GM12878 (cell line): ENCODE data around the gene NPR3. TPM values are rescaled to one million over a fixed set of nuclear protein-coding genes. Genes with fewer than 3 reads are reported as not detected.

Source experiments
- ATAC-seq: fragments of 200-7000 bp; cut with Tn5 transposase; 3 replicates; pipeline ENCODE4 v1.9.1; 2020; ENCODE audit warnings: mild to moderate bottlenecking, moderate library complexity
- BruUV-seq: library from RNA; stranded (reverse); fragments of 400-500 nt; replicated peaks from 2 replicates; lab custom pipeline; 2021; lab: Mats Ljungman, UMichigan
- CTCF ChIA-PET: fragments of 300-600 bp; sonication (Branson Sonifier 250); formaldehyde crosslinking; extraction: SDS; loops from one replicate; lab custom pipeline; 2021; ENCODE audit warnings: inconsistent platforms; lab: Yijun Ruan, JAX
- POLR2A ChIA-PET: fragments of 350-600 bp; formaldehyde crosslinking; extraction: SDS; loops from one replicate; lab custom pipeline; 2021; ENCODE audit warnings: inconsistent platforms; lab: Charles Lee
- RAD21 ChIA-PET: fragments of 300-600 bp; sonication (Branson Sonifier 250); formaldehyde crosslinking; loops from one replicate; lab custom pipeline; 2023; ENCODE audit warnings: antibody characterized with exemption; ENCODE audit not compliant: unreplicated experiment; lab: Charles Lee
- SMC1A ChIA-PET: fragments of 300-600 bp; sonication (Branson Sonifier 250); formaldehyde crosslinking; loops from one replicate; lab custom pipeline; 2023; ENCODE audit not compliant: unreplicated experiment, uncharacterized antibody; lab: Charles Lee
- DNase-seq: peaks from one replicate; pipeline ENCODE4 v3.0.0-alpha.2; 2011; ENCODE audit warnings: low read depth, low spot score
- FAIRE-seq: peaks from 3 replicates; lab custom pipeline; 2011; peaks lifted over from hg19 to GRCh38; lab: Jason Lieb, UNC
- H2AFZ ChIP-seq: 2 replicates; pipeline ENCODE4 v1.6.0; 2011; ENCODE audit warnings: low read depth, low read length, control low read depth; ENCODE audit not compliant: control insufficient read depth
- H3K27ac ChIP-seq: 2 replicates; pipeline ENCODE4 v1.5.1; 2011; ENCODE audit warnings: control low read depth; ENCODE audit not compliant: control insufficient read depth, insufficient read depth
- H3K27me3 ChIP-seq, 2 experiments: replicated peaks in 1 of 2; 2 replicates each; pipeline versions ENCODE4 v1.6.0 to v1.6.1; 2011; ENCODE audit warnings: low read length in 1 of 2; ENCODE audit not compliant: control insufficient read depth in 2 of 2, insufficient read depth in 2 of 2
- H3K36me3 ChIP-seq, 2 experiments: 2 replicates each; pipeline ENCODE4 v1.5.1; 2011; ENCODE audit warnings: low read length in 1 of 2; ENCODE audit not compliant: control insufficient read depth in 2 of 2, insufficient read depth in 2 of 2
- H3K4me1 ChIP-seq: 2 replicates; pipeline ENCODE4 v1.6.1; 2011; ENCODE audit warnings: mild to moderate bottlenecking, low read length, moderate library complexity, mixed read lengths; ENCODE audit not compliant: control insufficient read depth, insufficient read depth
- H3K4me2 ChIP-seq: 2 replicates; pipeline ENCODE4 v1.6.0; 2011; ENCODE audit warnings: control low read depth; ENCODE audit not compliant: control insufficient read depth, insufficient read depth
- H3K4me3 ChIP-seq: fragments of 200-600 bp; sonication (generic); 2 replicates; pipeline ENCODE4 v1.5.1; 2016
- H3K79me2 ChIP-seq: 2 replicates; pipeline ENCODE4 v1.6.0; 2011; ENCODE audit warnings: low read length; ENCODE audit not compliant: control insufficient read depth, insufficient read depth
- H3K9ac ChIP-seq: 2 replicates; pipeline ENCODE4 v1.8.0; 2011; ENCODE audit warnings: low read length, control low read depth, mixed read lengths; ENCODE audit not compliant: control insufficient read depth, insufficient read depth
- H3K9me3 ChIP-seq: replicated peaks from 3 replicates; pipeline ENCODE4 v1.5.1; 2011; ENCODE audit warnings: mild to moderate bottlenecking, low read length; ENCODE audit not compliant: control insufficient read depth, insufficient read depth
- H4K20me1 ChIP-seq: 2 replicates; pipeline ENCODE4 v1.6.0; 2011; ENCODE audit not compliant: control insufficient read depth, insufficient read depth
- CBX5 ChIP-seq: sonication (generic); IDR thresholded peaks from 2 replicates; pipeline ENCODE4 v1.6.1; 2016; ENCODE audit warnings: low read depth, moderate library complexity, mild to moderate bottlenecking, inconsistent platforms
- ESRRA ChIP-seq: IDR thresholded peaks from 2 replicates; pipeline ENCODE4 v1.6.1; 2012; ENCODE audit warnings: mild to moderate bottlenecking, low read length, improper control_type of control experiment
- HCFC1 ChIP-seq: fragments of 150-350 bp; IDR thresholded peaks from 2 replicates; pipeline ENCODE4 v1.6.1; 2014; ENCODE audit warnings: low read length
- HDAC6 ChIP-seq: fragments of 200-600 bp; sonication (generic); IDR thresholded peaks from one replicate; pipeline ENCODE4 v1.8.0; 2017; ENCODE audit warnings: antibody characterized with exemption; ENCODE audit not compliant: unreplicated experiment
- IKZF2 ChIP-seq, 2 experiments: fragments of 450-650 bp; IDR thresholded peaks; 2 replicates each; pipeline ENCODE4 v1.6.1; 2017; ENCODE audit warnings: mild to moderate bottlenecking in 2 of 2, moderate library complexity in 2 of 2
- MEF2A ChIP-seq: IDR thresholded peaks from 2 replicates; pipeline ENCODE4 v1.6.1; 2011; ENCODE audit warnings: low read depth, mild to moderate bottlenecking, low read length, moderate library complexity; ENCODE audit not compliant: insufficient read depth
- SIN3A ChIP-seq: IDR thresholded peaks from 2 replicates; pipeline ENCODE4 v1.6.1; 2012; ENCODE audit warnings: low read depth, low read length, improper control_type of control experiment
- SREBF1 ChIP-seq: IDR thresholded peaks from 2 replicates; pipeline ENCODE4 v1.6.1; 2012; ENCODE audit warnings: mild to moderate bottlenecking, low read length
- SREBF2 ChIP-seq: IDR thresholded peaks from 2 replicates; pipeline ENCODE4 v1.6.1; 2012; ENCODE audit warnings: mild to moderate bottlenecking, low read length
- SRF ChIP-seq, 2 experiments: IDR thresholded peaks; 2 replicates each; pipeline ENCODE4 v1.6.1; 2011; ENCODE audit warnings: low read depth in 2 of 2, low read length in 2 of 2, mild to moderate bottlenecking in 1 of 2, moderate library complexity in 1 of 2
- WGBS: methylation state at CpG from one replicate; pipeline ENCODE4 v1.1.6; 2016; ENCODE audit warnings: low lambda C conversion rate; ENCODE audit not compliant: insufficient replicate concordance, insufficient coverage; ENCODE audit errors: missing lambda C conversion rate; 5-methylcytosine and 5-hydroxymethylcytosine counted together
- in situ Hi-C: fragments of 300-500 bp; cut with MboI; formaldehyde crosslinking; loops from 9 replicates; pipeline ENCODE4 v1.14.3; 2018; ENCODE audit warnings: mixed read lengths
- intact Hi-C: fragments of 100-400 bp; cut with micrococcal nuclease; formaldehyde crosslinking; loops from one replicate; pipeline ENCODE4 v1.14.2; 2022; ENCODE audit not compliant: unreplicated experiment
- polyA plus RNA-seq, 11 experiments: library from polyadenylated mRNA; depleted of rRNA in 4 of 11; unstranded in 6 of 11; stranded (reverse) in 5 of 11; fragments of >200 nt; fragmentation: Nextera tagmentation in 4 of 11; fragmentation: Illumina TruSeq in 1 of 11; extraction: Ambion mirVana in 4 of 11; extraction: Trizol in 1 of 11; gene quantifications; 1 replicate in 1 of 11; 2 replicates in 10 of 11; pipeline versions ENCODE4 v1.2.1 to v1.2.3, GENCODE V29; 2011 to 2016; ENCODE audit warnings: inconsistent platforms in 2 of 11, missing spikeins in 2 of 11, low read depth in 1 of 11
- total RNA-seq, 4 experiments: library from RNA; depleted of rRNA in 3 of 4; stranded (reverse); fragments of >200 nt in 3 of 4; fragmentation: Illumina TruSeq in 1 of 4; extraction: Trizol in 1 of 4; gene quantifications; 2 replicates each; pipeline versions ENCODE4 v1.2.1 to v1.2.3, GENCODE V29; 2013 to 2021
- TF ChIP-seq, protein P1 (sequence below): IDR thresholded peaks from 2 replicates; pipeline ENCODE4 v1.6.1; 2012; ENCODE audit warnings: low read depth, low read length, improper control_type of control experiment
- TF ChIP-seq, protein P2 (sequence below): IDR thresholded peaks from 2 replicates; pipeline ENCODE4 v1.6.1; 2012; ENCODE audit warnings: improper control_type of control experiment, low read depth, low read length; ENCODE audit not compliant: insufficient replicate concordance

Gene NPR3
- total and polyA plus RNA-seq, 10 of the 15 experiments (the other 5 are each of a cell fraction or from before 2014, with no cell fraction given) = 0.01 to 0.37 (median 0.14) TPM; not detected in 7

DNA sequence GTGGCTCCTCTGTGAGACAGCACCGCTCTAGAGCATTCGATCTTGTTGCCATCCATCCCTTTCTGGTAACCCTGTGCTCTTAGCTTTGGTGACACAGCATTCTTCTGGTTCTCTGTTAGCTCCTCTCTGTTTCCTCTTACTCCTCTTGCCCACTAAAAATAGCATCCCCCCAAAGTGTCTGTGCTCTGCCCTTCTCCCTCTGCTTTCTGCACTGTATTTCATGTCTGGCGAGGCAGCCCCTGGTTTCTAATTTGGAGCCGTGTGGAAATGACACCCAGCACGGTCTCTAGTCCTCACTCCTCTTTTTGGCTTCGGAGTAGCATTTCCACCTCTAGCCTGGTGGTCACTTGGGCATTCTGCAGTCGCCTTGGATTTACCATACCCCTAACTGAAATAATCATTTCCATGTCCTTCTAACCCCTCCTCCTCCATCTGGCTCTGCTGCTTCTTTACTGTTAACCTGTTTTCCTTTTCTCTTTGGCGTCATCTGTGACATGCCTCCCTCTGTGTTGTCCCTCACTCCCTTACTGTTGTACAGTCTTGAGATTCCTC, 23.8 kb downstream of the NPR3 start:
- H3K79me2 ChIP-seq = no peaks in the 10 kb centered on the region
- DNase-seq (no peak), FAIRE-seq (no peak), ATAC-seq (no peak)
- ChIA-PET SMC1A (no interaction called here), RAD21 (no interaction called here), CTCF (interaction anchor here (0.7 kb wide), 1 partner anchor 103 kb away, joined by 3 read pairs; no protein-coding TSS in a partner anchor), POLR2A (no interaction called here)
- H3K9me3 ChIP-seq = no peaks in the 10 kb centered on the region
- H3K4me3 ChIP-seq = no peak overlapping the region
- no peaks in the 10 kb centered on the region for H3K36me3 ChIP-seq
- H3K9ac ChIP-seq = no peak overlapping the region
- in situ Hi-C loops (no loop called here), intact Hi-C loops (no loop called here)
- H3K27ac ChIP-seq = no peak overlapping the region
- H3K4me2 ChIP-seq = no peak overlapping the region
- TF ChIP-seq HDAC6 = no peak
- no peak for TF ChIP-seq SREBF1
- H3K4me1 ChIP-seq = no peaks in the 10 kb centered on the region
- H4K20me1 ChIP-seq = no peaks in the 10 kb centered on the region
- H3K27me3 ChIP-seq = peaks cover 0 to 2% of the 10 kb centered on the region in 2 experiments; a peak in 2 of 4 replicates
- no peak overlapping the region for H2AFZ ChIP-seq
- WGBS = under 1% methylated on average over 8 of the region's 8 CpGs
- BruUV-seq = no TSS peak

DNA sequence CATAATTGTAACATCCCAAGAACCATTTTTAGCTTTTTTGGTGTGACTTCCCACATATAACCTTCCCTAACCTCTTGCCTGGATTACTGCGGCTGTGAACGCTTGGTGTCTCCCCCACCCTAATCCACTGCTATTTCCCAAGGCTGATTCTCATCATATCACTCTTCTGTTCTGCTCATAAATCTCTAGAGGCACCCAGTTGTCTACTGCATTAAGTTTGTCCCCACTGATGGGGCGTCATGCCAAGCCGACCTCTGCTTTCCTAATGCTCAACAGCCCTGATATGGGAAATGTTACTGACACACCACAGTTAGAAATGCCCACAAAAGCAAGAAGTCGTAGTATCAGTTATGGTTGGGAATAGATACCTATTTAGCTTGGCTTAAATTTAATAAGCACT, 24.4 kb downstream of the NPR3 start:
- SMC1A ChIA-PET = no interaction called here
- Histone ChIP-seq H2AFZ (no peak overlapping the region), H3K4me2 (no peak overlapping the region), H3K9me3 (no peaks in the 10 kb centered on the region), H3K79me2 (no peaks in the 10 kb centered on the region), H3K4me1 (no peaks in the 10 kb centered on the region), H3K27ac (no peak overlapping the region), H3K9ac (no peak overlapping the region), H4K20me1 (no peaks in the 10 kb centered on the region), H3K36me3 (no peaks in the 10 kb centered on the region), H3K27me3 (peaks cover 0 to 2% of the 10 kb centered on the region in 2 experiments; a peak in 2 of 4 replicates), H3K4me3 (no peak overlapping the region)
- intact Hi-C loops = no loop called here
- 69% methylated on average over 5 of the region's 5 CpGs for WGBS
- RAD21 ChIA-PET = no interaction called here
- ATAC-seq (no peak), FAIRE-seq (no peak), DNase-seq (no peak)
- CTCF ChIA-PET = interaction anchor here (0.7 kb wide), 1 partner anchor 102 kb away, joined by 3 read pairs; no protein-coding TSS in a partner anchor
- in situ Hi-C loops = no loop called here
- POLR2A ChIA-PET = no interaction called here
- no TSS peak for BruUV-seq
- TF ChIP-seq MEF2A (no peak), SRF (IDR thresholded peaks at IDR 0.05; ENCODE audit: low read depth in 2 of 2, low read length in 2 of 2) (no peak), SIN3A (no peak), CBX5 (no peak), IKZF2 (IDR thresholded peaks at IDR 0.05) (no peak), SREBF2 (no peak), ESRRA (no peak), HCFC1 (no peak)
- TF ChIP-seq, protein P1, sequence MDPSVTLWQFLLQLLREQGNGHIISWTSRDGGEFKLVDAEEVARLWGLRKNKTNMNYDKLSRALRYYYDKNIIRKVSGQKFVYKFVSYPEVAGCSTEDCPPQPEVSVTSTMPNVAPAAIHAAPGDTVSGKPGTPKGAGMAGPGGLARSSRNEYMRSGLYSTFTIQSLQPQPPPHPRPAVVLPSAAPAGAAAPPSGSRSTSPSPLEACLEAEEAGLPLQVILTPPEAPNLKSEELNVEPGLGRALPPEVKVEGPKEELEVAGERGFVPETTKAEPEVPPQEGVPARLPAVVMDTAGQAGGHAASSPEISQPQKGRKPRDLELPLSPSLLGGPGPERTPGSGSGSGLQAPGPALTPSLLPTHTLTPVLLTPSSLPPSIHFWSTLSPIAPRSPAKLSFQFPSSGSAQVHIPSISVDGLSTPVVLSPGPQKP = no peak
- TF ChIP-seq, protein P2, sequence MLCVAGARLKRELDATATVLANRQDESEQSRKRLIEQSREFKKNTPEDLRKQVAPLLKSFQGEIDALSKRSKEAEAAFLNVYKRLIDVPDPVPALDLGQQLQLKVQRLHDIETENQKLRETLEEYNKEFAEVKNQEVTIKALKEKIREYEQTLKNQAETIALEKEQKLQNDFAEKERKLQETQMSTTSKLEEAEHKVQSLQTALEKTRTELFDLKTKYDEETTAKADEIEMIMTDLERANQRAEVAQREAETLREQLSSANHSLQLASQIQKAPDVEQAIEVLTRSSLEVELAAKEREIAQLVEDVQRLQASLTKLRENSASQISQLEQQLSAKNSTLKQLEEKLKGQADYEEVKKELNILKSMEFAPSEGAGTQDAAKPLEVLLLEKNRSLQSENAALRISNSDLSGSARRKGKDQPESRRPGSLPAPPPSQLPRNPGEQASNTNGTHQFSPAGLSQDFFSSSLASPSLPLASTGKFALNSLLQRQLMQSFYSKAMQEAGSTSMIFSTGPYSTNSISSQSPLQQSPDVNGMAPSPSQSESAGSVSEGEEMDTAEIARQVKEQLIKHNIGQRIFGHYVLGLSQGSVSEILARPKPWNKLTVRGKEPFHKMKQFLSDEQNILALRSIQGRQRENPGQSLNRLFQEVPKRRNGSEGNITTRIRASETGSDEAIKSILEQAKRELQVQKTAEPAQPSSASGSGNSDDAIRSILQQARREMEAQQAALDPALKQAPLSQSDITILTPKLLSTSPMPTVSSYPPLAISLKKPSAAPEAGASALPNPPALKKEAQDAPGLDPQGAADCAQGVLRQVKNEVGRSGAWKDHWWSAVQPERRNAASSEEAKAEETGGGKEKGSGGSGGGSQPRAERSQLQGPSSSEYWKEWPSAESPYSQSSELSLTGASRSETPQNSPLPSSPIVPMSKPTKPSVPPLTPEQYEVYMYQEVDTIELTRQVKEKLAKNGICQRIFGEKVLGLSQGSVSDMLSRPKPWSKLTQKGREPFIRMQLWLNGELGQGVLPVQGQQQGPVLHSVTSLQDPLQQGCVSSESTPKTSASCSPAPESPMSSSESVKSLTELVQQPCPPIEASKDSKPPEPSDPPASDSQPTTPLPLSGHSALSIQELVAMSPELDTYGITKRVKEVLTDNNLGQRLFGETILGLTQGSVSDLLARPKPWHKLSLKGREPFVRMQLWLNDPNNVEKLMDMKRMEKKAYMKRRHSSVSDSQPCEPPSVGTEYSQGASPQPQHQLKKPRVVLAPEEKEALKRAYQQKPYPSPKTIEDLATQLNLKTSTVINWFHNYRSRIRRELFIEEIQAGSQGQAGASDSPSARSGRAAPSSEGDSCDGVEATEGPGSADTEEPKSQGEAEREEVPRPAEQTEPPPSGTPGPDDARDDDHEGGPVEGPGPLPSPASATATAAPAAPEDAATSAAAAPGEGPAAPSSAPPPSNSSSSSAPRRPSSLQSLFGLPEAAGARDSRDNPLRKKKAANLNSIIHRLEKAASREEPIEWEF = no peak
